K562 (cell line): ENCODE data around the gene MYCBPAP. TPM values are rescaled to one million over a fixed set of nuclear protein-coding genes. Genes with fewer than 3 reads are reported as not detected.
A peak's percentile ranks its signal among the peaks of the same experiment; 100 is the strongest.

Experiments
- ARHGAP35 ChIP-seq: fragments of 450-650 bp; IDR thresholded peaks from 2 replicates; pipeline ENCODE4 v1.6.1; 2018; ENCODE audit not compliant: partially characterized antibody
- CBFA2T3 ChIP-seq: fragments of 450-650 bp; IDR thresholded peaks from 2 replicates; pipeline ENCODE4 v1.6.1; 2017
- CREM ChIP-seq: IDR thresholded peaks from 2 replicates; pipeline ENCODE4 v1.6.1; 2014; ENCODE audit warnings: antibody characterized with exemption, low read depth
- PCBP2 ChIP-seq: fragments of 200-400 bp; formaldehyde crosslinking; IDR thresholded peaks from 2 replicates; pipeline ENCODE4 v1.6.1; 2018; ENCODE audit warnings: low read length, low read depth, mild to moderate bottlenecking, moderate library complexity; ENCODE audit not compliant: poor library complexity, severe bottlenecking
- SIX5 ChIP-seq, 2 experiments: IDR thresholded peaks; 2 replicates each; pipeline ENCODE4 v1.6.1; 2011; ENCODE audit warnings: low read length in 2 of 2, borderline replicate concordance in 1 of 2, low read depth in 1 of 2, mild to moderate bottlenecking in 1 of 2, moderate library complexity in 1 of 2; ENCODE audit not compliant: insufficient read depth in 1 of 2
- TAF1 ChIP-seq: IDR thresholded peaks from 2 replicates; pipeline ENCODE4 v1.6.1; 2011; ENCODE audit warnings: mild to moderate bottlenecking, low read length, moderate library complexity; ENCODE audit not compliant: insufficient read depth, control insufficient read depth, severe bottlenecking; ENCODE audit errors: extremely low read depth
- ZNF449 ChIP-seq: fragments of 250-450 bp; sonication (Bioruptor Pico); IDR thresholded peaks from 2 replicates; pipeline ENCODE4 v1.8.0; 2022; ENCODE audit warnings: moderate library complexity, mild to moderate bottlenecking, inconsistent platforms
- polyA plus RNA-seq, 8 experiments: library from polyadenylated mRNA; depleted of rRNA in 4 of 8; stranded (reverse) in 5 of 8; unstranded in 3 of 8; fragments of >200 nt; fragmentation: Nextera tagmentation in 2 of 8; fragmentation: Illumina TruSeq in 1 of 8; extraction: Ambion mirVana in 2 of 8; extraction: Trizol in 1 of 8; gene quantifications; 2 replicates each; pipeline versions ENCODE4 v1.2.1 to v1.2.3, GENCODE V29; 2011 to 2014; ENCODE audit warnings: inconsistent platforms in 1 of 8, missing spikeins in 1 of 8
- total RNA-seq, 7 experiments: library from RNA; depleted of rRNA in 6 of 7; stranded (reverse); fragments of >200 nt in 6 of 7; fragmentation: Illumina TruSeq in 2 of 7; extraction: Trizol in 2 of 7; gene quantifications; 2 replicates each; pipeline versions ENCODE4 v1.2.1 to v1.2.3, GENCODE V29; 2011 to 2021; ENCODE audit warnings: low replicate concordance in 1 of 7
- TF ChIP-seq, protein P1 (sequence below): fragments of 450-650 bp; IDR thresholded peaks from 2 replicates; pipeline ENCODE4 v1.6.1; 2016; ENCODE audit warnings: low read depth

Gene MYCBPAP
- total and polyA plus RNA-seq, 9 of the 15 experiments (the other 6 are each of a cell fraction or from before 2014, with no cell fraction given), result not detected

GRCh38 chr17:50557630-50558029 is 49.4 kb downstream of the MYCBPAP start (continued):
- TF ChIP-seq, protein P1, sequence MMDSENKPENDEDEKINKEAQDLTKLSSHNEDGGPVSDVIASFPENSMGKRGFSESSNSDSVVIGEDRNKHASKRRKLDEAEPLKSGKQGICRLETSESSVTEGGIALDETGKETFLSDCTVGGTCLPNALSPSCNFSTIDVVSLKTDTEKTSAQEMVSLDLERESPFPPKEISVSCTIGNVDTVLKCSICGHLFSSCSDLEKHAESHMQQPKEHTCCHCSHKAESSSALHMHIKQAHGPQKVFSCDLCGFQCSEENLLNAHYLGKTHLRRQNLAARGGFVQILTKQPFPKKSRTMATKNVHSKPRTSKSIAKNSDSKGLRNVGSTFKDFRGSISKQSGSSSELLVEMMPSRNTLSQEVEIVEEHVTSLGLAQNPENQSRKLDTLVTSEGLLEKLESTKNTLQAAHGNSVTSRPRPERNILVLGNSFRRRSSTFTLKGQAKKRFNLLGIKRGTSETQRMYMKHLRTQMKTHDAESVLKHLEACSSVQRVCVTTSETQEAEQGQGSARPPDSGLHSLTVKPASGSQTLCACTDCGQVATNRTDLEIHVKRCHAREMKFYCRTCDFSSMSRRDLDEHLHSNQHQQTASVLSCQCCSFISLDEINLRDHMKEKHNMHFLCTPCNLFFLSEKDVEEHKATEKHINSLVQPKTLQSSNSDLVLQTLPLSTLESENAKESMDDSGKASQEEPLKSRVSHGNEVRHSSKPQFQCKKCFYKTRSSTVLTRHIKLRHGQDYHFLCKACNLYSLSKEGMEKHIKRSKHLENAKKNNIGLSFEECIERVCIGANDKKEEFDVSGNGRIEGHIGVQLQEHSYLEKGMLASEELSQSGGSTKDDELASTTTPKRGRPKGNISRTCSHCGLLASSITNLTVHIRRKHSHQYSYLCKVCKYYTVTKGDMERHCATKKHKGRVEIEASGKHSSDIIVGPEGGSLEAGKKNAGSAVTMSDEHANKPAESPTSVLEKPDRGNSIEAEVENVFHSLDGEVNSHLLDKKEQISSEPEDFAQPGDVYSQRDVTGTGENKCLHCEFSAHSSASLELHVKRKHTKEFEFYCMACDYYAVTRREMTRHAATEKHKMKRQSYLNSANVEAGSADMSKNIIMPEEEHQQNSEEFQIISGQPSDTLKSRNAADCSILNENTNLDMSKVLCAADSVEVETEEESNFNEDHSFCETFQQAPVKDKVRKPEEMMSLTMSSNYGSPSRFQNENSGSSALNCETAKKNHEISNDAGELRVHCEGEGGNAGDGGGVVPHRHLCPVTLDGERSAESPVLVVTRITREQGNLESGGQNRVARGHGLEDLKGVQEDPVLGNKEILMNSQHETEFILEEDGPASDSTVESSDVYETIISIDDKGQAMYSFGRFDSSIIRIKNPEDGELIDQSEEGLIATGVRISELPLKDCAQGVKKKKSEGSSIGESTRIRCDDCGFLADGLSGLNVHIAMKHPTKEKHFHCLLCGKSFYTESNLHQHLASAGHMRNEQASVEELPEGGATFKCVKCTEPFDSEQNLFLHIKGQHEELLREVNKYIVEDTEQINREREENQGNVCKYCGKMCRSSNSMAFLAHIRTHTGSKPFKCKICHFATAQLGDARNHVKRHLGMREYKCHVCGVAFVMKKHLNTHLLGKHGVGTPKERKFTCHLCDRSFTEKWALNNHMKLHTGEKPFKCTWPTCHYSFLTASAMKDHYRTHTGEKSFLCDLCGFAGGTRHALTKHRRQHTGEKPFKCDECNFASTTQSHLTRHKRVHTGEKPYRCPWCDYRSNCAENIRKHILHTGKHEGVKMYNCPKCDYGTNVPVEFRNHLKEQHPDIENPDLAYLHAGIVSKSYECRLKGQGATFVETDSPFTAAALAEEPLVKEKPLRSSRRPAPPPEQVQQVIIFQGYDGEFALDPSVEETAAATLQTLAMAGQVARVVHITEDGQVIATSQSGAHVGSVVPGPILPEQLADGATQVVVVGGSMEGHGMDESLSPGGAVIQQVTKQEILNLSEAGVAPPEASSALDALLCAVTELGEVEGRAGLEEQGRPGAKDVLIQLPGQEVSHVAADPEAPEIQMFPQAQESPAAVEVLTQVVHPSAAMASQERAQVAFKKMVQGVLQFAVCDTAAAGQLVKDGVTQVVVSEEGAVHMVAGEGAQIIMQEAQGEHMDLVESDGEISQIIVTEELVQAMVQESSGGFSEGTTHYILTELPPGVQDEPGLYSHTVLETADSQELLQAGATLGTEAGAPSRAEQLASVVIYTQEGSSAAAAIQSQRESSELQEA, result no peak
- TF ChIP-seq CBFA2T3, result peak; percentile 32; the same call in 1 of the 2 replicates
- no peak for TF ChIP-seq CREM
- TF ChIP-seq PCBP2, result no peak
- no peak for TF ChIP-seq SIX5 (IDR thresholded peaks at IDR 0.05; ENCODE audit: borderline replicate concordance in 1 of 2, insufficient read depth in 1 of 2, low read depth in 1 of 2, low read length in 2 of 2)
- no peak for TF ChIP-seq TAF1
- no peak for TF ChIP-seq ZNF449 (CRISPR knock-in tag)
- TF ChIP-seq ARHGAP35, result no peak
